Measurements from ENCODE around the gene SERPINI1.

The SERPINI1 gene

GRCh38 chr3:167843886-167844285, 108.4 kb downstream of the SERPINI1 start:
- no peak overlapping the region for H3K4me3 ChIP-seq (ENCODE audit: low read depth, low read length)

- no peak overlapping the region for H3K4me3 ChIP-seq (ENCODE audit: low read depth, low read length)
These were observed 109.0 kb downstream of the SERPINI1 start for GRCh38 chr3:167844528-167844927.

- no peak overlapping the region for H3K4me3 ChIP-seq (ENCODE audit: low read depth, low read length)
These were observed 115.7 kb downstream of the SERPINI1 start for GRCh38 chr3:167851171-167851570.

- no peak overlapping the region for H3K4me3 ChIP-seq (ENCODE audit: low read depth, low read length)
These were observed 116.2 kb downstream of the SERPINI1 start for GRCh38 chr3:167851749-167852148.

GRCh38 chr3:167852216-167852615, 116.7 kb downstream of the SERPINI1 start:
- H3K4me3 ChIP-seq (ENCODE audit: low read depth, low read length) = no peak overlapping the region

GRCh38 chr3:167854063-167854462, 118.5 kb downstream of the SERPINI1 start:
- H3K4me3 ChIP-seq (ENCODE audit: low read depth, low read length) = no peak overlapping the region

- no peak overlapping the region for H3K4me3 ChIP-seq (ENCODE audit: low read depth, low read length)
These were observed 119.3 kb downstream of the SERPINI1 start for GRCh38 chr3:167854846-167855245.

- no peak overlapping the region for H3K4me3 ChIP-seq (ENCODE audit: low read depth, low read length)
These were observed 119.8 kb downstream of the SERPINI1 start for GRCh38 chr3:167855306-167855705.

- no peak overlapping the region for H3K4me3 ChIP-seq (ENCODE audit: low read depth, low read length)
These were observed 123.3 kb downstream of the SERPINI1 start for GRCh38 chr3:167858865-167859264.

GRCh38 chr3:167859610-167860009, 124.1 kb downstream of the SERPINI1 start:
- no peak overlapping the region for H3K4me3 ChIP-seq (ENCODE audit: low read depth, low read length)

GRCh38 chr3:167861649-167862048, 126.1 kb downstream of the SERPINI1 start:
- H3K4me3 ChIP-seq (ENCODE audit: low read depth, low read length) = no peak overlapping the region

GRCh38 chr3:167862104-167862730, 126.7 kb downstream of the SERPINI1 start:
- no peak overlapping the region for H3K4me3 ChIP-seq (ENCODE audit: low read depth, low read length)

- H3K4me3 ChIP-seq (ENCODE audit: low read depth, low read length) = no peak overlapping the region
These were observed 128.5 kb downstream of the SERPINI1 start for GRCh38 chr3:167863811-167864551.

GRCh38 chr3:167864552-167864874, 129.0 kb downstream of the SERPINI1 start:
- H3K4me3 ChIP-seq (ENCODE audit: low read depth, low read length) = no peak overlapping the region

- no peak overlapping the region for H3K4me3 ChIP-seq (ENCODE audit: low read depth, low read length)
These were observed 130.8 kb downstream of the SERPINI1 start for GRCh38 chr3:167866331-167866730.

GRCh38 chr3:167867981-167868380, 132.5 kb downstream of the SERPINI1 start:
- no peak overlapping the region for H3K4me3 ChIP-seq (ENCODE audit: low read depth, low read length)

- H3K4me3 ChIP-seq (ENCODE audit: low read depth, low read length) = no peak overlapping the region
These were observed 134.7 kb downstream of the SERPINI1 start for GRCh38 chr3:167870181-167870580.

- no peak overlapping the region for H3K4me3 ChIP-seq (ENCODE audit: low read depth, low read length)
These were observed 135.2 kb downstream of the SERPINI1 start for GRCh38 chr3:167870759-167871158.

GRCh38 chr3:167872032-167872431, 136.5 kb downstream of the SERPINI1 start:
- no peak overlapping the region for H3K4me3 ChIP-seq (ENCODE audit: low read depth, low read length)

- no peak overlapping the region for H3K4me3 ChIP-seq (ENCODE audit: low read depth, low read length)
These were observed 137.4 kb downstream of the SERPINI1 start for GRCh38 chr3:167872941-167873340.

GRCh38 chr3:167874671-167875372, 139.3 kb downstream of the SERPINI1 start:
- no peak overlapping the region for H3K4me3 ChIP-seq (ENCODE audit: low read depth, low read length)
